HG03196 (cell line): Measurements from ENCODE around the gene AGBL1.

Experiments
- ATAC-seq: cut with Tn5 transposase; IDR thresholded peaks from one replicate; pipeline ENCODE4 v1.9.1; 2021; ENCODE audit not compliant: unreplicated experiment

The AGBL1 gene

DNA sequence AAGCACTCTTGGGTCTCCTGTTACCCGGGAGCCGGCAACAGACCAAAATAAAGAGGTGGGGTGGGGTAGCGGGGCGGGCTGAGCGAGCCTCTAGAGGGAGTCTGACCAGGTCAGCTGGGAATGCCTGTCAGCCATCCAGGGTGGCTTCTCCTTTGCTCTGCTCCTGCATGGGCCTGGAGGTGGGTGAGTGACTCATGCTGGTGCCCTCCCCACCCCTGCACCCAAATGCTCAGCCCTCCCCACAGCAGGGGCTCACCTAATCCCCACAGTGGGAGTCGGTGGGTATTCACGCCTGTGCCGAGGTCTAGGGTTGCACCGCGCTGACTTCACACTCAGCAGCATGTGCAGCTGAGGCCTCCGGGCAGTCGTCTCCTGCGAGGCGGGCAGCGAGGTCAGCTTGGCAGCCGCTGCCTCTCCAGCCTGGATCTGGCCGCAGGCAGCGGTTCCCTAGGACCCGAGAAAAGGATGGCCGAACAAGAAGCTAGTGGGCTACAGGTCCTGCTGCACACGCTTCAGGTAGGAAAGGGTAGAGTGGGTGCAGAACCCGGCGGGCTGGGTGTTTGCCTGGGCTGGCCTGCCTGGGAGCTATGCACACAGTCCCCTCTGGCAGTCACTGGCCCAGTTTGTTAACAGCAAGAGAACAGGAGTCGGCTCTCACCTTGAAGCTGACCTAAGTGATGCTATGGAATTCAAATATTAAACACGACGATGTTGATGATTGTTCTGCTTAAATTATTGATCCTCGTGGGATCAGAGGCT, at the start of gene AGBL1:
Gene AGBL1, plus strand, starts transcription at position 364 of the 759 bp plus-strand sequence.
- ATAC-seq: no peak

DNA sequence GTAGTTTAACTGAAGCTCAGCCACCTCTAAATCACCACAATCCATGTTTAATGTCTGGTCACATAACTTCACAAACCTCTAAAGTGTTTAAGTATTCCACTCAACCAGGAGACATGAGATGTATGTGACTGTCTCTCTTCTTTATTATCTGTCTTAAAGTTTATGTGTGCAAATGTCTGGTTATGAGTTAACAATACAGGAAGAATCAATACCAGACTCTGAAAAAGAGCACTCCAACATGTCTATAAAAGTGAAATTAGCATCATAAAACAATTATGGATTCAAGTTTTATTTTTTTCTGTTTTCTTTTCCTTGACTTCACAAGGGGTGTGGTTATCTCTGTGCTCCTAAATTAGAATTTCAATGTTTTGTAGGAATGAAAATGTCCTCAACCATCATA, 44.8 kb upstream of the AGBL1 start:
- ATAC-seq: no peak

DNA sequence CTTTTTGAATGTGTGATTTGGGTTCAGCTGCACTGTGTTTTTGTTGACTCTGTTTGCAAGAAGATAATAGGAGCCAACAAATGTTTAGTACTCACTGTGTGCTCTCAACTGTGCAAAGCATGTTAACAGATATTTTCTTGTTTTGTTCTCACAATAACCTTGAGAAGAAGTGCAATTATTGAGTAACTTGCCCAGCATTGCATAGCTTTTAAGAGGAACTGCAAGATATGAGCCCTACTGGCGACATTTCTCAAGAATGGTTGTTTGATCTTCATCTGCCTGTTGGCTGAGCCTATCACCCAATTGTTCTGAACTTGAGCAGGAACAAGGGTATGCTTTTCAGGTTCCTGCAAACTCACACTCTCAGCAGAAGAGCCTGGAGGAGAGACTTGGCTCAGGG, 43.4 kb upstream of the AGBL1 start:
- no peak for ATAC-seq

DNA sequence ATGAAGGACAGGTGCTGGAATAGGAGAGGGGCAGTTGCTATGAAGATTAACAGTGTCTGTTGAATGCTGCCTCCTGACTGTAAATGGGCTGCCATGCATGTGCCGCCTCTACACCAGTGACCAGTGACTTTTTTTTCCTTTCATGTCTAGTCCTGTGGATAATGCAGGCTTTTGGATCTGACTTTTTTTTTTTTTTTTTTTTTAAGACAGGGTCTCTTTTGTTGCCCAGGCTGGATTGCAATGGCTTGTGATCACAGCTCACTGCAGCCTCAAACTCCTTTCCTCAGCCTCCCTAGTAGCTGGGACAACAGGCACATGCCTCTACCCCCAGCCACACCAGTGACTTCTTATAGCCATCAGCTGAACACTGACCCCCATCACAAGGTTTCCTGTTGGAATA, 41.2 kb upstream of the AGBL1 start:
- ATAC-seq: no peak

DNA sequence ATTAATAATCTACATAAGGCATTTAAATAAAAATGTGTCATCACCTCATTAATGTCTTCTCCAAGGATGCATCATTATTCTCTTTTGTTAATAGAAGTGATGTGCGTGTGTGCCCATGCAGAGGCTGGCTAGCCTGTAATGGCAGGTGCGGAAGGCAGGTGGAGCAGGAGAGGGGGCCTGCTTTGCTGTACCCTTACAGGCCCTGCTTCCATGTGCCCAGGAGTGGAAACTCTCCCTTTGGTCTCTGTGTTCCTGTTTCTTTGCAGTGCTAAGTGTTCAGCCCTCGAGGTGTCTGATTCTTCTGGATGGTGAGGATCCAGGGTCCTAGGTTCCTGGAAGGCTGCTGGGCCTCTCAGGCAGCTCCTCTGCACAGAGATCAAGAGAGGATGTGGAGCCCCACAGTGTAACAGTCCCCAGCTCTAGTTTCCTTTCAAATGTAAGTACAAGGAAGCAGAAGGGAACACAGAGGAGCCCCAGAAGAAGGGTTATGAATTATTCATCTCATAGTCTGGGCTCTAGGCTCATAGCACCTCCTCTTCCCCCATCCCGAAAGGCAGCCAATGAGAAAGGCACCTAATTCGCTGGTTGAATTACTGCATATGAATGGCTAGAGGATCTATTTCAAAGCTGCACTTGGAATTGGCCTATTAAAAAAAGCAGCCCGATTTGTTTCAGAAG, 39.2 kb upstream of the AGBL1 start:
- no peak for ATAC-seq

DNA sequence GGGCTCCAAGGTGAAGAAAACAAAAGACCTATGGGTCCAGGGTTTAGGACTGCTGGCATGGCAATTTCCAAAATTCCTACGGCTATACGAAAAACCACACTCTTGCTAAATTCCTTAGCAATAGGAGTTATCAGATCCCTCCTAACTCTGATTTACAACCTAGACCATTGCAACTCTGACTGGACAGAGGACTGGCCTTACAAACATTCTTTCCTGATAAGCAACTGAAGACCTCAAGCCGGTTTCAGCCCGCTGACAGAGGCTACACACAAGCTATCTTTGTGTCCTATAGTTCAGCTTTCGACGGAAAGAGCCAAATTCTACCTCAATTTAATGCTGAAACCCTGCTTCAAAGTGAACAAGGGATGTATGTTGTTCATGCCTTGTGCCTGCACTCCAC, 38.3 kb upstream of the AGBL1 start:
- no peak for ATAC-seq

DNA sequence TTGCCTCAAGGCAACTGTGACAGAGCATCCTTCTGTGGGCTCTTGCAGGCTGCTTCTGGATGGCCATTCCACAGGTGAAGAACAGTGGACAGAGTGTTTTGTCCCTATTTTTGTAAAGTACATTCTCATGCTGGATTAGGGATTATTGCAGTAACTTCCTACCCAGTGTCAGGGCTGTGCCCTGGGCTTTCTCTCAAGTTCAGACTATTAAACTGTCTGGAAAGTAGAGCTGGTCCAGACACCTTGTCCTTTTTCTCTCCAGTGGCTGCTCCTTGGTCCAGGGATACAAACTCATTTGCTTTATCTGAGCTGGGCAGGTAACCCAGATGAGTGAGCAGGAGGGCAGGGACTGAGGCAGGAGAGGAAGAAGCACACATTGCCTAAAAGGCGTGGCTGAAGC, 37.4 kb upstream of the AGBL1 start:
- no peak for ATAC-seq

DNA sequence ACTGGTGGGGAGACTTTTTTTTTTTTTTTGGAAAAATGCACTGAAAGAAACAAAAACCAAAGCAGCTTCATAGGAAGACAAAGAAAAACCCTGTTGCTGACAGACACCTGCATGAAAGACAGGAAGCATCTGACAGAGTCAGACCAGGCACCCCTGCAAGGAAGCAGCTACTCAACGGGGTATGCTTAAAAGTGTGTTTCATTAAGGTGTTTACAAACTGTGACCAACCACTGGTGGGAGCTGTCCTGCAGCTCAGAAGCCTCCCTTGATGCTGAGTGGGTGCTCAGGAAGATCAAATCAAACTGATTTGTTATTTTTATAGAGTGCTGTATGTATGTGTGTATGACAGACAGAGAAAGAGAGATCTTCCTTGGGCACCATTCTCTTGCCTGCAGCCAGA, 34.7 kb upstream of the AGBL1 start:
- no peak for ATAC-seq

DNA sequence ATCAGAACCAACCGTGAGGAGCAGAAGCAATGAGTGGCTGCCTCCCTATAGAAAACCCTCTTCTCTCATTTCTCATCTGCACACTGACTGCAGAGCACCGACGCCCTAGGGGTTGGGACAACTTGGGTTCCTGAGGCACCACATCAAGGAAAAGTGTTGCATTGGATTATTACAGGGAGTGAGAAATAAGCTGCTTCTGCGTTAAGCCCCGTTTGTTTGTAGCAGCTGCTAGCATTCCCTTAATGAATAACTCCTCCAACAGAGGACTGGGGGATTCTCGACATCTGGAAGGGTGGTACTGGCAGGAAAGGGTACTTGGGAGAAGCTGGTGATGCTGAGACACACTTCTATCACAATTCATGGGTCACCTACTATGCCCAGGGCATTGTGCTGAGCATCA, 25.3 kb upstream of the AGBL1 start:
- ATAC-seq: no peak

DNA sequence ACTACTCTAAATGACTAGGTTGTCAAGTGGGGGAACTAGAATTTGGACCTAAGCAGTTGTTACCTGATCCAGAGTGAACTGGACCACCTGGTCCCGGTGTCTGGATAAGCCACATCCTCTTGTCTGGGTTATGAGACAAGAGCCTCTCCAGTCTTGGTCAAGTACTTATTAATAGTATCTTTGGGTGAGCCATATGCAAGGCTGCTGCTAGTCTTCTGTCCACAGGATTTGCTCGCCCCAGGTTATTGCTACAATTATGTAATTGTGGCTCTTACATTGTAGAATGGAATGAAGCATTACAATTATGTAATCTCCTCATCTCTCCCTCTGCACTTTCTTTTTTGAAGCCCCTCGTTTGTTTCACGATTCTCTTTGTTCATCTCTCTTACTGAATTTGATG, 24.0 kb upstream of the AGBL1 start:
- no peak for ATAC-seq

DNA sequence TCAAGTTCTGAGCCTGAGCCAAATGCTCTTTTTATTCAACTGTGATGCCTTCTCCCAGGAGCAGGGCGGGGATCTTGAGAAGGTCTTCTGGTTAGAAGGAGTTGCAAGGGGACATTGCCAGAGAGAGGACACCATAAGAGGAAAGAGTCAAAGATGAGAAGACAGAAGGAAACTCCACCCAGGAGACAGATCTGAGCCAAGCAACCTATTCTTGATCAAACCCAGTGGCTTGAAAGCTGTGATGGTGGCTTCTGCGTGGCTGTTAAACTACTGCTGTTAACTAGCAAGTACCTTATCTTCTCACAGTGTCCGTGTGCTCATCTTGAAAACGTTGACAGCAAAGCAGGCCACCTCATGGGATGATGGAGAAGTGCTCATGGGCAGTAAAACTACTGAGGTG, 19.8 kb upstream of the AGBL1 start:
- ATAC-seq: no peak

DNA sequence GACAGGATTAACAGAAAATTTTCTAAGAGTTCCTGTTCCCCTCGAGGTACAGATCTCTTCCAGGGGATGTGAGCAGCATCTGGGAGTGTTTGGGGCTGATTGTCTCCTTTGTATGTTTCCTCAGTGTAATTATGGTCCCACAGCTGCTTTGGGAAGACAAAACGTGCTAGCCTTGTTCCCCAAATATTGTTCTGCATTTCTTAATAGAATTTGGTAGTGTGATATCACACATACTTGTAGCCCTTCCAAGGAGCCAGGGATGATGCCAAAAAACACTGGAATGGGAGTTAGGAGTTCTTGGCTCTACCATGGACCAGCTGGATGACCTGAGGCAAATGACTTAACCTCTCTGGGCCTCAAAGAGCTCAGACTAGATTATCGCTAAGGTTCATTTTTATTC, 19.0 kb upstream of the AGBL1 start:
- no peak for ATAC-seq

DNA sequence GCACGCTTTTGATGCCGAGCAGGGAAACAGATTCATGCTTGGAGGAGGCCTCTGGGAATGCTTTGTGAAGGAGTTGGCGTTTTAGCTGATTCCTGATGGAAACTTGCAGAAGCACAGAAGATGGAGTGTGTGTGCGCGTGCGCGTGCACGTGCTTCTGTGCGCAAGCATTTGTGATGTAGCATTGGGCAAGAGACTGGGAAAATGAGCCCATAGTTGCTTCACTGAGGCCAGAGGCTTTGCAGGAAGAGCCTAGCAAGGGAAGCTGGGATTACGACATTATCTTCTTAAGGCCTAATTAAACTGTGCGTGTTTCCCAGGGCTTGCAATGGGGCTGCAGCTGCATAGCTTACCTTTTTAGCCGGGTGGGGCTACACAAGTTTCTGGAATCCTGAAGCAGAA, 18.1 kb upstream of the AGBL1 start:
- ATAC-seq: no peak

DNA sequence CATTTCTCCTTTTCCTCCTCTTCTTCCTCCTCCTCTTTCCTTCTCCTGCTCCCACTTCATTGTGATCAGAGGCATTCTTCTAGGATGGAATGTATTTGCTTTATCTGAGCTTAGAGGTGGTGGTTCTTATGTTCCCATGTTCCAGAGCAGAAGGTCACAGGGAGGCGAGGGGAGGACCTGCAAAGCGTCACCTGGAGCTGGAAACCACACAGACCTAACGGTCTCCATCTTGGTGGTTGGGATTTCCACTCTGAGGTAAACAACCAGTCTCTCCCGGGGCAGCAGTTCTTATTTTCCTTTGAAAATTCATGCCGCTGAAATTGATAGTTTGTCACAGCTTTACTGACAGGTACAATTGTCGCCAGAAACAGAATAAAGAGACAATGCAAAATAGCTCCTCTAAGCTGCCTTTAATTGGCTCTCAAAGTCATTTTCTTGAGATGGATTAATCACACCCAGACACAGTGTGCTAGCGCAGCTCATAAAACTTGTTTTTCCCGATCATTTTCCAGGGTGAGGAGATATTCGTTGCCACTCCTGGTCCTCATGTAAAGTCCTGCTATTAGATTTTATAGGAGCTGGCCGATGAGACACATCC, 16.9 kb upstream of the AGBL1 start:
- no peak for ATAC-seq

DNA sequence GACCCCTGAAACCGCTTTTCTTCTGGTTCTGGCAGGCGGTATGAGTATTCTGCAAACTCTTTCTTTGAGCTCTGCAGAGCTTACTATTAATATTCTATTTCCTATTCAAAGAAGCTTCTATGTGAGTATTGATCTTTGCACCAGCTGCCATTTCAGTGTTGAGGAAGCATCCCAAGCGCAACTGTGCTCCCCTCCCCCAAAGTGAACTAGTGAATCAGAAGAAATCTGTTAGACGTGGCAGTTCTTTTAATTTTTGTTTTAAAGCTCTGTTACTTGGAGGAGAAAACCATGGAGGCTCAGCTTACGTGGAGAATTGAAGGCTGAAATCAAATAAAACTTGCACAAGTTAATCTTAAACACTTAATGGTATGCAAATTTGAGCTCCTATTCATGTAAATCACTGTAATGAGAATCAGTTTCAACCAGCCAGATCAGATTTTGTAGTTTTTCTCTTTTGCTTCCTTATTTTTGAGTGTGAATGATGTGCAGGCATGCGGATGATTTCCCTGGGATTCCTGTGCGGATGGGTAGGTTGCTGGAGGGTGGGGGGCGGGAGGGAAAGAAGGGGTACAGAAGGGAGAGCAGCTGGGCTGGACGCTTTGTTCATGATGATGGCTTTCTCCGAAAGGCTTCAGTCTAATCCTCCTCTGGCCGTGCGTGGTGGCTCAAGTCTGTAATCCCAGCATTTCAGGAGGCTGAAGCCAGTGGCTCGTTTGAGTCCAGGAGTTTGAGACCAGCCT, 16.1 kb upstream of the AGBL1 start:
- ATAC-seq: no peak

DNA sequence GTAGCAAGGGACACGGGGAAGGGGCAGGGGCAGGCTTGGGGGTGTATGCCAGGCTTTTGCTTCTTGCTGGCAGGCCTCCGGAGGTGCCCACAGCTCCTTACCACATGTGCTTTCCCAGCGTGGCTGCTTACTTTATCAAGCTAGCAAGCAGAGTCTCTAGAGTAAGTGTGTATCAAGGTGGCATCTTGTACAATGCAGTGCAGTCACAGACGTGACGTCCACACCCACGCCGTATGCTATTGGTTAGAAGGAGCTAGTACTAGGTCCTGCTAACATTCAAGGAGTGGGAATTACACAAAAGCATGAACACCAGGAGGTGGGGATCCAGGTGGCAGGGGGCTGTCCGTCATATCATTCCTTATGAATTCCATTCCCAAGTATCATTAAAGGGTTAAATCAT, 15.3 kb upstream of the AGBL1 start:
- no peak for ATAC-seq

DNA sequence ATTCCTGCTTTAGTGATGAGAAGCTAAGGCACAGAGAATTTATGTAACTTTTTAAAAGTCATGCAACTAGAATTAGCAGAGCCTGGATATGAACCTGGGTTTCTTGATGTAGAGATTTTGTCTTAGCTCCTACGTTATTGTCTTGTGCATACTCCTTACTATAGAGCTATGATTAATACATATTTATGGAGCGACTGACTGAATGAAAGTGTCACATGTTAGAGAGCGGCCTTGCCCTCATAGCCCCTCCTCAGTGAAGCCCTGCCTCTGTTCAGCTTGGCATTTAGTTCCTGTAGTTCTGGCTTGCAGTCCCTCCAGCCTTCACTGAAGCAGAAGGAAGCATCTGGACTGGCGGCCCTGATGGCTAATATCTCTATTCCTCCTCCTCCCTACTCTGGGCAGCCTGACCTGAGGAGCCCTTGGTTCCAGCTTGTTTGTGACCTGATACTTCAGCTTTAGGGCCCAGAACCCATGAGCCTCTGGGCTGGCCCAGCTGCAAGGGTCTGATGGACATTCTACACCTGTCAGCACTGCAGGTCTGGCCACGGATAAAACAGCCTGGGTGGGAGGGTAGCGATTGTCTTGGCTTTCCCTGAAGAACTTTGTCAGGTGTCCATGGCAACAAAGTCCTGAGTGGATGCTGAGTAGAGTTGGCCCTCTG, 13.4 kb upstream of the AGBL1 start:
- ATAC-seq: no peak

DNA sequence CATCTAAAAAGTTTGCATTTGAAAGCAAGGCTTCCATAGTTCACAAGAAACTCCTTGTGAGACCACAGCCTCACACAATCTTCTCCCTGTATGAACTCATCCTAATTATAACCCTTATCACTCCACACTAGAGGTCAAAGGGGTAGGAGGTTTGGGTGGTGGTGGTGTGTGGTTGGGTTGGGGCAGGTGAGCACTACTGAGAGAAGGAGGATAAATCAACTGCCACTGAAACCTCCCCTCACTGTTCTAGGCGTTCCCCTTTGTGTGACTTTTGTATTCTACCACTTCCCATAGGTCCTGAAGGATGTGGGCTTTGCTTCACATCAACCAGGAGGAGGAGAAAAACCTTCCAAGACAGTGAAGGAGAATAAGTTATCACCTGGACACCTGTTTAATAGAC, 6.4 kb upstream of the AGBL1 start:
- no peak for ATAC-seq

DNA sequence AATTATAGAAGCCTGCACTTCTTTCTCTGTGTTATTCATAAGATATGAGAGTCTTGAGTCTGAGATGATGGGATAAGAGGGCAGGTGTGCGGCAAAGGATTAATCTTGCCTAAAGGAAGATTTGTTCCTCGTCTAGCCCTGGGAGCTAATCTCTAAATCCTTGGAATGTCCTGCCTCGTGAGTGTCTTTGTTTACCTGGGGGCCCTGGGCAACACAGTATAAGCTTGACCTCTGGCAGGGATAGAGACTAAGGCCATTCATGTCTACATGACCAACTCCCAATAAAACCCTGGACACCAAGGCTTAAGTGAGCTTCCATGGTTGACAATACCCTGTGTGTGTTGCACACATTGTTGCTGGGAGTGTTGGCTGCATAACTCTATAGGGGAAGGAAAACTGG, 3.2 kb upstream of the AGBL1 start:
- no peak for ATAC-seq

DNA sequence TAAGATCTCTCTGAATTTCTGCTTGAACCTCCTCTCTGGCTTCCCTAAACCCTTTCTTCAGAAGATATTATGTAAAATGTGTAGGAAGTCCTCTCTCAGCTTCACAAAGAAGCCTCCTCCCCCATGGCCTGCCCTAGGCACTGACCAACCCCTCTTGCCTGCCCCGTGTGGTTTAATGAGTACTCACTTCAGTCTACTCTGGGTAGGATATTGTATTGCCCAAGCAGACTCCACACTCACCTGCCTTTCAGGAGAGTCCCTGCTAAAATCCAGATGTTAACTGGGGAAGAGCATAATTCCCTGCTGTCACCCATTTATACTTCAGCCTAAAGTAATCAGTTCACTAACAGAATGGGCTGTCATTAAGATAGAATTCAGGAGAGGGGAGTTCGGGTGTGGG, 2.6 kb upstream of the AGBL1 start:
- no peak for ATAC-seq

DNA sequence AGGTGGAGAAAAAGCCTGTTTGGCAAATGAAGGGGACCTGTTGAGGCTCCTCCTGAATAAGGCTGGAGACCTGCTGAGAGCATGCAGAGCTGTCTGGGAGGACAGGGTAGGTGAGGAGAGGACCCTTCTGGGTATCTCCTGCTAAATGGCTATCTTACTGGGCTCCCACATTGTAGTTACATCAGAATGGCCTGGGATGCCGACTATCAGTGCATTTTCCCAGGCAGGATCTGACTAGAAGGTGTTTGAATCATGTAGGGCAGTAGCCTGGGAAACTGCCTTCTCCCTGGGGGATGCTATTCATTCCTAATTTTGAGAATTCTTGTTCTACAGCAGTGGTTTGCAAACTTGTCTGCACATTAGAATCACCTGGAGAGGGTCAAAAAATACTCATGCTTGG, 631 bp downstream of the AGBL1 start:
- no peak for ATAC-seq
